Right lobe of liver (tissue), 6 donors: ENCODE measurements around the gene MACO1. TPM values are rescaled to one million over a fixed set of nuclear protein-coding genes. Genes with fewer than 3 reads are reported as not detected.

ENCODE experiments used
- ATAC-seq, 4 donors: fragments of 200-7000 bp; cut with Tn5 transposase; one replicate each; pipeline ENCODE4 v1.9.1; 2020; ENCODE audit warnings: mild to moderate bottlenecking in 4 of 4, moderate library complexity in 4 of 4
- DNase-seq, 3 donors: peaks; one replicate each; pipeline ENCODE4 v3.0.0-alpha.2; 2020
- H3K27ac ChIP-seq, 3 donors: fragments of 200-600 bp; one replicate each; pipeline ENCODE4 v1.8.0; 2022
- H3K27me3 ChIP-seq, 2 donors: fragments of 200-600 bp; one replicate each; pipeline ENCODE4 v1.8.0; 2022
- H3K36me3 ChIP-seq, 4 donors: fragments of 200-600 bp; sonication (generic) in 1 of 4; one replicate each; pipeline versions ENCODE4 v1.5.1 to v1.8.0; 2017 to 2022; ENCODE audit warnings: control low read depth in 1 of 4
- H3K4me1 ChIP-seq, 4 donors: fragments of 200-600 bp; sonication (generic) in 1 of 4; one replicate each; pipeline versions ENCODE4 v1.5.1 to v1.8.0; 2017 to 2022; ENCODE audit warnings: control low read depth in 1 of 4
- H3K4me3 ChIP-seq, 3 donors: fragments of 200-600 bp; one replicate each; pipeline ENCODE4 v1.8.0; 2022
- H3K9me3 ChIP-seq, 4 donors: fragments of 200-600 bp; sonication (generic) in 1 of 4; one replicate each; pipeline versions ENCODE4 v1.5.1 to v1.8.0; 2017 to 2022; ENCODE audit warnings: control low read depth in 1 of 4
- POLR2A ChIP-seq: fragments of 450-650 bp; IDR thresholded peaks from one replicate; pipeline ENCODE4 v1.6.1; 2017; ENCODE audit warnings: antibody characterized with exemption, mild to moderate bottlenecking
- WGBS: methylation state at CpG from one replicate; pipeline ENCODE4 v1.1.6; 2018; ENCODE audit warnings: low coverage, low lambda C conversion rate; ENCODE audit not compliant: insufficient coverage; ENCODE audit errors: missing lambda C conversion rate; 5-methylcytosine and 5-hydroxymethylcytosine counted together
- intact Hi-C, 2 donors: fragments of 100-400 bp; cut with DNase I; formaldehyde crosslinking; loops; one replicate each; pipeline versions ENCODE4 v1.11.2 to v1.14.1; 2022
- total RNA-seq, 6 experiments: library from RNA; depleted of rRNA in 2 of 6; stranded (reverse); fragments of >200 nt in 2 of 6; fragmentation: NEBNext Ultra II Directional in 3 of 6; extraction: Animal tissue kit (Norgen Biotek cat#: 25700) in 3 of 6; gene quantifications; one replicate each; pipeline versions ENCODE4 v1.1.0 to v1.2.4, GENCODE V29; 2016 to 2023
- TF ChIP-seq, protein P1 (sequence below), 4 donors: fragments of 200-600 bp in 3 of 4; fragments of 450-650 bp in 1 of 4; IDR thresholded peaks; one replicate each; pipeline versions ENCODE4 v1.5.1 to v1.8.0; 2016 to 2022; ENCODE audit warnings: antibody characterized with exemption in 4 of 4, mild to moderate bottlenecking in 2 of 4
- donor health status: DM: no; HTN: yes; CAD: no.
- donor health status: DM: no; HTN: no; CAD: no.
- donor health status: DM: no; HTN: no; CAD: no.
- donor health status: DM: no; HTN: yes; CAD: no.
- donor health status: DM: no; HTN: yes; CAD: no.

The MACO1 gene
- total RNA-seq, 6 experiments from 2014 or later: 23.2 to 32.9 (median 27.2) TPM

DNA sequence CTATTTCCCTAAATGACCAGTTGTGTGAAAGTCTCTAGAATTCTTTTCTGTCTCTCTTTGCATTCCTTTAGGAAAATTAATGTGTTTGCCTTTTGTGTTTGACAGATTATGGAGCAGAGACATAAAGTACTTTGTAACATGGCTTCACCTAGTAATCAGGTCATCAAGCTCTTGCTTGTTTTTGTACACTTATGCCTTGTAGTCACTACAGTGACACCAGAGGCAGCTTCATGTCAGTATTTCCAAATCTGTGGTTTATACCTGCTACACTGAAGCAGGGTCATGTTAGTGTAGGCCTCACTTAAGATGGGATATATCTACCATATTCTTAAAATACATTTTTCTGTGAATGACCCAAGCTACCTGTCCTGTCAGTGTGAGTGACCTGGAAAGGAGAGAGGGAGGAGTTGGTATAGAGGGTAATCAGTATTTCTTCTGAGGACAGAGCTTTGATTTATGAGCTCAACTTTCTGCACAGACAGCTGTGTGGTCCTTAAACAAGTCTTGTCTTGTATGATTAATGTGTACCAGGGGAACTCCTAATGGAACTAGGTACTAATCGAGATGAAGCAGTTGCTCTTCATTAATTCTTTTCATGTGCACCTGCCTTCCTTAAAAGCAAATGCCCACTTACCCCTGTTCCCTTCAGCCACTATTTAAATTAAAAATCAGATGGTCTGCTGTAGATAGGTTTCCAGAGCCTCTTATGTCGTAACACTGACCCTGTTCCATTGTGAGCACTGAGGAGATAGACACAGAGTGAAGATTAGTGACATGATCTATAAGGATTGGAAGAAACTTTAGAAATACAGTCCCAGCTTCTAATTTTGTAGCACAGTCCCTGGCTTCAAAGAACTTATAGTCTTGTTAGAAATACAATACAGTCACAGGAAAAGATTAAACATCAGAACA lies 45.7 kb downstream of the MACO1 start:
- WGBS: 90% methylated on average over 2 of the region's 2 CpGs

DNA sequence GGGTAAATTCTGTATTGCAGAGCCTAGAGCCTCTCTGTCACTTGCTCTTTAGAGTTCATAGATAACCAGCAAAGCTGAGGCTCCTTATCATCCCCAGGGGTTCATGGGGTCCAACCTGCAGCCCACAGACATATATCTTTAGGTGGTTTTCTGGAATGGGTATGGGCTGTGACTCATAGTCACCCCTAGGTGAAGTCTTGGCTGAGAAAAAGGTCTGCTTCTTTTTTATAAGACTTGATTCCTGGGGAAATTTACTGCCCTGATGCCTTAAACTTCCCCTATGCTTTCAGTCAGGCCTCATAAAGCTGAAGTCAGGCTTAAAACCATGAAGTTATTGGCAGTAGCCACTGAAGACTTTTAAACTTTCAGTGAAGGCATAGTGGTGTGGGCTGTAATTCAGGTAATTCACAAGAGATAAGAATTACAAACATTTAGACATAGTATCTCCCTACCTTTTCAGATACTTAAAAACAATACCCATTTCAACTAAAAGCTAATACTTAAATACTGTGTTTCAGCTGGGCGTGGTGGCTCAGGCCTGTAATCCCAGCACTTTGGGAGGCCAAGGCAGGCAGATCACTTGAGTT lies 46.8 kb downstream of the MACO1 start:
- TF ChIP-seq POLR2A: no peak
- TF ChIP-seq, protein P1, sequence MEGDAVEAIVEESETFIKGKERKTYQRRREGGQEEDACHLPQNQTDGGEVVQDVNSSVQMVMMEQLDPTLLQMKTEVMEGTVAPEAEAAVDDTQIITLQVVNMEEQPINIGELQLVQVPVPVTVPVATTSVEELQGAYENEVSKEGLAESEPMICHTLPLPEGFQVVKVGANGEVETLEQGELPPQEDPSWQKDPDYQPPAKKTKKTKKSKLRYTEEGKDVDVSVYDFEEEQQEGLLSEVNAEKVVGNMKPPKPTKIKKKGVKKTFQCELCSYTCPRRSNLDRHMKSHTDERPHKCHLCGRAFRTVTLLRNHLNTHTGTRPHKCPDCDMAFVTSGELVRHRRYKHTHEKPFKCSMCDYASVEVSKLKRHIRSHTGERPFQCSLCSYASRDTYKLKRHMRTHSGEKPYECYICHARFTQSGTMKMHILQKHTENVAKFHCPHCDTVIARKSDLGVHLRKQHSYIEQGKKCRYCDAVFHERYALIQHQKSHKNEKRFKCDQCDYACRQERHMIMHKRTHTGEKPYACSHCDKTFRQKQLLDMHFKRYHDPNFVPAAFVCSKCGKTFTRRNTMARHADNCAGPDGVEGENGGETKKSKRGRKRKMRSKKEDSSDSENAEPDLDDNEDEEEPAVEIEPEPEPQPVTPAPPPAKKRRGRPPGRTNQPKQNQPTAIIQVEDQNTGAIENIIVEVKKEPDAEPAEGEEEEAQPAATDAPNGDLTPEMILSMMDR (IDR thresholded peaks at IDR 0.05): no peak
- WGBS: 89% methylated on average over 1 of the region's 1 CpG
- Histone ChIP-seq H3K27me3 (no peaks in the 10 kb centered on the region), H3K4me1 (peaks cover 0 to 29% (median 0%) of the 10 kb centered on the region in 4 donors), H3K36me3 (no peaks in the 10 kb centered on the region), H3K9me3 (no peaks in the 10 kb centered on the region), H3K4me3 (no peak overlapping the region), H3K27ac (no peak overlapping the region)
- ATAC-seq (no peak), DNase-seq (no peak)
- intact Hi-C loops: no loop called here

More for the DNA sequence above, 45.7 kb downstream of the MACO1 start:
- TF ChIP-seq, protein P1 (IDR thresholded peaks at IDR 0.05): no peak
- no peak for TF ChIP-seq POLR2A
- Histone ChIP-seq H3K4me3 (no peak overlapping the region), H3K9me3 (no peaks in the 10 kb centered on the region), H3K27ac (no peak overlapping the region), H3K4me1 (peaks cover 0 to 29% (median 0%) of the 10 kb centered on the region in 4 donors), H3K36me3 (no peaks in the 10 kb centered on the region), H3K27me3 (no peaks in the 10 kb centered on the region)
- no peak for DNase-seq
- intact Hi-C loops: no loop called here
- peak in 3 of 4 donors; percentile 26 to 39 (median 33) for ATAC-seq

DNA sequence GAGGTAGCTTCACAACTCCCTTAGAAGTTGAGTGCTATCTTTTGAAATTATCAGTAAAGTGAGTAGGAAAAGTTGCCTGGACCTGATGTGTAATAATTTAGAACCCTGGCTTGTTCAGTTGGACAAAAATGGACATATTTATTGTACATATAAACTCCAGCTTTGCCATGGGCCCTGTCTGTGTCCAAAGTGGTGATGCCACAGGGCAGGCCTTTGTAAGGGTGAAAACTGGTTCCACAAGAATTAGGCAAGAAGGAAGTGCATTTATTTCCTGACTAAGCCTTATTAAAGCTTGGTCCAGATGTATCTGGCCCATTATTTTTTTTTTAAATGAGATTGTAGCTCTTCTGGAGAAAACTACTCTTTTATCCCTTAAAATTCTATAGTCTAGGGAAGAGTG lies 47.9 kb downstream of the MACO1 start:
- H3K27ac ChIP-seq: no peak overlapping the region
- ATAC-seq: no peak
- intact Hi-C loops: no loop called here
- H3K36me3 ChIP-seq: no peaks in the 10 kb centered on the region
- H3K9me3 ChIP-seq: no peaks in the 10 kb centered on the region
- no peak for DNase-seq
- TF ChIP-seq, protein P1 (IDR thresholded peaks at IDR 0.05): no peak
- no peak for TF ChIP-seq POLR2A
- no peaks in the 10 kb centered on the region for H3K27me3 ChIP-seq
- peaks cover 0 to 26% (median 1%) of the 10 kb centered on the region in 4 donors for H3K4me1 ChIP-seq
- no peak overlapping the region for H3K4me3 ChIP-seq

DNA sequence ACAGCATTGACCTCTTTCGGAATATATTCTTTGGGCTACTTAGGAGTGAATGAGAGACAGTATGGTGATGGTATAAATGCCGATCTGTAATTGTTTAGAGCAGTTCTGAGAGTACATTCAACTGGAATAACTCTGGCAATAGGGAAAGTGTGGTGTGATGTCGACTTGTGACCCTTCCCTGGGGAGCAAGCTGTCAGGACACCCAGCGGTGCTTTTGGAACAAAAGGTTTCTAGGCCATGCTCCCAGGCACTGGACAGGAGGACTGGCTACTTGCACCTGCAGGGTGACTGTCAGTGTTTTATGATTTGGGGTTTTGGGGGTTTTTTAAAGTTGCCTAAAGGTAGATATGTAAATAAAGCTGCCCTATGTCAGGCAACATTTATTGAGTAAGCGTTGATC lies 50.9 kb downstream of the MACO1 start:
- H3K27ac ChIP-seq: no peak overlapping the region
- H3K36me3 ChIP-seq: peaks cover 0 to 11% (median 2%) of the 10 kb centered on the region in 4 donors
- WGBS: 56% methylated on average over 5 of the region's 5 CpGs
- peaks cover 0 to 42% (median 11%) of the 10 kb centered on the region in 4 donors for H3K4me1 ChIP-seq
- DNase-seq (no peak), ATAC-seq (peak; percentile 15 to 60 (median 48))
- no peaks in the 10 kb centered on the region for H3K27me3 ChIP-seq
- intact Hi-C loops: no loop called here
- H3K4me3 ChIP-seq: no peak overlapping the region
- no peak for TF ChIP-seq POLR2A
- TF ChIP-seq, protein P1 (IDR thresholded peaks at IDR 0.05): no peak
- no peaks in the 10 kb centered on the region for H3K9me3 ChIP-seq
